K562 (cell line): ENCODE results near the gene GALE. TPM values are rescaled to one million over a fixed set of nuclear protein-coding genes. Genes with fewer than 3 reads are reported as not detected.

ENCODE experiments used
- ATAC-seq: fragments of 200-7000 bp; cut with Tn5 transposase; 3 replicates; pipeline ENCODE4 v1.9.1; 2020; ENCODE audit warnings: moderate library complexity
- BruUV-seq: library from RNA; stranded (reverse); fragments of 400-500 nt; replicated peaks from 2 replicates; lab custom pipeline; 2021; lab: Mats Ljungman, UMichigan
- CTCF ChIA-PET: fragments of 300-600 bp; formaldehyde crosslinking; extraction: SDS; loops from one replicate; lab custom pipeline; 2021; ENCODE audit warnings: low intra/inter-chr PET ratio; lab: Yijun Ruan, JAX
- POLR2A ChIA-PET: fragments of 300-600, 350-650 bp; sonication (Branson Sonifier 250); formaldehyde crosslinking; extraction: SDS; loops from one replicate; lab custom pipeline; 2021; ENCODE audit warnings: antibody characterized with exemption, inconsistent platforms; lab: Yijun Ruan, JAX
- DNase-seq, 4 experiments: peaks; one replicate each; pipeline versions ENCODE4 v3.0.0 to v3.0.0-alpha.2; 2011 to 2018; ENCODE audit warnings: low spot score in 3 of 4, mixed read lengths in 3 of 4; ENCODE audit errors: extremely low read depth in 1 of 4
- FAIRE-seq: peaks from 2 replicates; lab custom pipeline; 2011; peaks lifted over from hg19 to GRCh38; lab: Jason Lieb, UNC
- H2AFZ ChIP-seq: 2 replicates; pipeline ENCODE4 v1.6.0; 2011; ENCODE audit warnings: low read depth, low read length, control low read depth, inconsistent platforms
- H3K27ac ChIP-seq: fragments of 200-600 bp; 3 replicates; pipeline ENCODE4 v1.8.0; 2011; ENCODE audit warnings: low read depth, mild to moderate bottlenecking, control low read depth, inconsistent platforms, low read length, moderate library complexity, mixed read lengths; ENCODE audit errors: extremely low read depth
- H3K27me3 ChIP-seq, 2 experiments: fragments of 300-600 bp in 1 of 2; 2 replicates in 1 of 2; 3 replicates in 1 of 2; pipeline versions ENCODE4 v1.6.0 to v1.8.0; 2011; ENCODE audit warnings: inconsistent platforms in 2 of 2, low read length in 2 of 2, mild to moderate bottlenecking in 1 of 2, mixed read lengths in 1 of 2, moderate library complexity in 1 of 2; ENCODE audit not compliant: control insufficient read depth in 2 of 2, insufficient read depth in 2 of 2
- H3K36me3 ChIP-seq: fragments of 300-600 bp; 3 replicates; pipeline ENCODE4 v1.8.0; 2011; ENCODE audit warnings: mild to moderate bottlenecking, low read length, inconsistent platforms; ENCODE audit not compliant: control insufficient read depth, insufficient read depth
- H3K4me1 ChIP-seq, 2 experiments: fragments of 200-600 bp in 1 of 2; replicated peaks in 1 of 2; 2 replicates in 1 of 2; 3 replicates in 1 of 2; pipeline versions ENCODE4 v1.5.1 to v1.8.0; 2011; ENCODE audit warnings: inconsistent platforms in 2 of 2, low read length in 2 of 2, mild to moderate bottlenecking in 1 of 2, mixed read lengths in 1 of 2, moderate library complexity in 1 of 2; ENCODE audit not compliant: control insufficient read depth in 2 of 2, insufficient read depth in 2 of 2
- H3K4me2 ChIP-seq: 2 replicates; pipeline ENCODE4 v1.6.1; 2011; ENCODE audit warnings: low read length, control low read depth, inconsistent platforms, mixed read lengths; ENCODE audit not compliant: insufficient read depth
- H3K4me3 ChIP-seq: fragments of 200-600 bp; sonication (generic), shearing (Covaris generic); 2 replicates; pipeline ENCODE4 v1.5.1; 2016; ENCODE audit warnings: control low read depth, inconsistent platforms
- H3K79me2 ChIP-seq: fragments of 200-600 bp; 3 replicates; pipeline ENCODE4 v1.8.0; 2011; ENCODE audit warnings: low read length, inconsistent platforms; ENCODE audit not compliant: control insufficient read depth, insufficient read depth
- H3K9ac ChIP-seq, 2 experiments: 2 replicates each; pipeline versions ENCODE4 v1.6.0 to v1.6.1; 2011; ENCODE audit warnings: low read depth in 2 of 2, low read length in 2 of 2, control low read depth in 1 of 2, inconsistent platforms in 1 of 2, mild to moderate bottlenecking in 1 of 2, mixed read lengths in 1 of 2; ENCODE audit not compliant: insufficient read depth in 1 of 2
- H3K9me1 ChIP-seq: one replicate; pipeline ENCODE4 v1.6.0; 2011; ENCODE audit warnings: inconsistent platforms, mild to moderate bottlenecking, low read length, moderate library complexity; ENCODE audit not compliant: control insufficient read depth, insufficient read depth
- H3K9me3 ChIP-seq: replicated peaks from 2 replicates; pipeline ENCODE4 v1.5.1; 2011; ENCODE audit warnings: low read depth, low read length, inconsistent platforms; ENCODE audit not compliant: control insufficient read depth, insufficient read depth
- H4K20me1 ChIP-seq: replicated peaks from 2 replicates; pipeline ENCODE4 v1.6.1; 2011; ENCODE audit warnings: low read length, inconsistent platforms, mixed read lengths; ENCODE audit not compliant: control insufficient read depth, insufficient read depth
- BCLAF1 ChIP-seq, 2 experiments: fragments of 450-650 bp in 1 of 2; IDR thresholded peaks; 2 replicates each; pipeline ENCODE4 v1.6.1; 2011 to 2017; ENCODE audit warnings: low read depth in 2 of 2, antibody characterized with exemption in 1 of 2, borderline replicate concordance in 1 of 2, low read length in 1 of 2, mild to moderate bottlenecking in 1 of 2, mixed read lengths in 1 of 2; ENCODE audit not compliant: control insufficient read depth in 1 of 2
- BMI1 ChIP-seq: fragments of 150-350 bp; IDR thresholded peaks from 2 replicates; pipeline ENCODE4 v1.6.1; 2014; ENCODE audit warnings: low read length
- CEBPG ChIP-seq, 3 experiments: fragments of 200-800 bp in 1 of 3; sonication (Bioruptor generic) in 1 of 3; sonication (generic) in 1 of 3; formaldehyde crosslinking in 1 of 3; IDR thresholded peaks in 2 of 3; conservative IDR thresholded peaks in 1 of 3; 2 replicates each; pipeline versions ENCODE4 v1.6.1 to v1.8.0; 2016 to 2022; ENCODE audit warnings: missing compliant biosample characterization in 2 of 3, missing genetic modification characterization in 2 of 3, mild to moderate bottlenecking in 1 of 3, missing genetic modification reagents in 1 of 3
- ETS1 ChIP-seq: conservative IDR thresholded peaks from 2 replicates; pipeline ENCODE4 v1.6.1; 2011; ENCODE audit warnings: low read depth, mild to moderate bottlenecking, low read length; ENCODE audit not compliant: control insufficient read depth
- HMBOX1 ChIP-seq: sonication (generic); IDR thresholded peaks from 2 replicates; pipeline ENCODE4 v1.6.1; 2016
- MAFG ChIP-seq: fragments of 450-650 bp; conservative IDR thresholded peaks from 2 replicates; pipeline ENCODE4 v1.6.1; 2016; ENCODE audit warnings: missing genetic modification characterization, missing compliant biosample characterization
- NFE2 ChIP-seq: IDR thresholded peaks from 2 replicates; pipeline ENCODE4 v1.6.1; 2014; ENCODE audit warnings: antibody characterized with exemption, low read depth
- PTTG1 ChIP-seq: fragments of 450-650 bp; IDR thresholded peaks from 2 replicates; pipeline ENCODE4 v1.6.1; 2016; ENCODE audit warnings: low read depth, mild to moderate bottlenecking, missing genetic modification characterization, missing compliant biosample characterization
- SMARCA5 ChIP-seq: fragments of 450-650 bp; IDR thresholded peaks from 2 replicates; pipeline ENCODE4 v1.6.1; 2016
- TAF7 ChIP-seq: fragments of 450-650 bp; IDR thresholded peaks from 2 replicates; pipeline ENCODE4 v1.6.1; 2016; ENCODE audit warnings: missing genetic modification characterization, missing compliant biosample characterization
- TEAD2 ChIP-seq: fragments of 450-650 bp; IDR thresholded peaks from 2 replicates; pipeline ENCODE4 v1.6.1; 2016; ENCODE audit warnings: missing genetic modification characterization, control low read depth, missing compliant biosample characterization
- ZFPM2 ChIP-seq: fragments of 250-450 bp; sonication (Bioruptor Pico); IDR thresholded peaks from 2 replicates; pipeline ENCODE4 v1.5.1; 2022; ENCODE audit warnings: mild to moderate bottlenecking
- ZNF408 ChIP-seq: fragments of 250-450 bp; sonication (Bioruptor Pico); IDR thresholded peaks from 2 replicates; pipeline ENCODE4 v1.4.0; 2020; ENCODE audit warnings: low read depth, mild to moderate bottlenecking, moderate library complexity
- ZNF639 ChIP-seq, 2 experiments: fragments of 200-800 bp in 1 of 2; sonication (Bioruptor generic) in 1 of 2; sonication (generic) in 1 of 2; formaldehyde crosslinking in 1 of 2; IDR thresholded peaks in 1 of 2; conservative IDR thresholded peaks in 1 of 2; 2 replicates each; pipeline versions ENCODE4 v1.5.0 to v1.6.1; 2016 to 2020; ENCODE audit warnings: missing compliant biosample characterization in 1 of 2, missing genetic modification characterization in 1 of 2, missing genetic modification reagents in 1 of 2
- ZZZ3 ChIP-seq: fragments of 450-650 bp; IDR thresholded peaks from 2 replicates; pipeline ENCODE4 v1.6.1; 2016; ENCODE audit warnings: antibody characterized with exemption, mild to moderate bottlenecking, moderate library complexity
- WGBS: fragments of 100-300 bp; shearing (Covaris generic); methylation state at CpG from one replicate; pipeline ENCODE4 v1.1.6; 2016; ENCODE audit warnings: low coverage, mixed read lengths; ENCODE audit not compliant: insufficient coverage; ENCODE audit errors: missing lambda C conversion rate; 5-methylcytosine and 5-hydroxymethylcytosine counted together
- in situ Hi-C: fragments of 300-500 bp; cut with MboI; formaldehyde crosslinking; loops from 4 replicates; pipeline ENCODE4 v1.15.0; 2018; ENCODE audit warnings: inconsistent platforms, mixed read lengths
- intact Hi-C: fragments of 100-400 bp; cut with micrococcal nuclease; formaldehyde crosslinking; loops from 2 replicates; pipeline ENCODE4 v1.14.2; 2022
- polyA plus RNA-seq, 8 experiments: library from polyadenylated mRNA; depleted of rRNA in 4 of 8; stranded (reverse) in 5 of 8; unstranded in 3 of 8; fragments of >200 nt; fragmentation: Nextera tagmentation in 2 of 8; fragmentation: Illumina TruSeq in 1 of 8; extraction: Ambion mirVana in 2 of 8; extraction: Trizol in 1 of 8; gene quantifications; 2 replicates each; pipeline versions ENCODE4 v1.2.1 to v1.2.3, GENCODE V29; 2011 to 2014; ENCODE audit warnings: inconsistent platforms in 1 of 8, missing spikeins in 1 of 8
- total RNA-seq, 7 experiments: library from RNA; depleted of rRNA in 6 of 7; stranded (reverse); fragments of >200 nt in 6 of 7; fragmentation: Illumina TruSeq in 2 of 7; extraction: Trizol in 2 of 7; gene quantifications; 2 replicates each; pipeline versions ENCODE4 v1.2.1 to v1.2.3, GENCODE V29; 2011 to 2021; ENCODE audit warnings: low replicate concordance in 1 of 7

Gene GALE
- total and polyA plus RNA-seq, 9 of the 15 experiments (the other 6 are each of a cell fraction or from before 2014, with no cell fraction given): 8.4 to 139 (median 88.3) TPM

GRCh38 chr1:23845163-23845562 lies 44.6 kb upstream of the GALE start:
- Histone ChIP-seq H3K79me2 (no peaks in the 10 kb centered on the region), H3K36me3 (peaks cover 20% of the 10 kb centered on the region), H4K20me1 (no peaks in the 10 kb centered on the region), H3K4me2 (no peak overlapping the region), H3K9me3 (no peaks in the 10 kb centered on the region; the same call in 1 of the 2 replicates), H3K27me3 (no peaks in the 10 kb centered on the region), H2AFZ (no peak overlapping the region), H3K9ac (no peak overlapping the region), H3K4me1 (no peaks in the 10 kb centered on the region; a peak in 1 of 5 replicates), H3K27ac (no peak overlapping the region), H3K9me1 (no peaks in the 10 kb centered on the region), H3K4me3 (no peak overlapping the region)
- CTCF ChIA-PET: no interaction called here
- POLR2A ChIA-PET: no interaction called here
- ATAC-seq (no peak), FAIRE-seq (no peak), DNase-seq (peak in 2 of 4 experiments; percentile 5 to 9)
- 77% methylated on average over 2 of the region's 2 CpGs for WGBS
- in situ Hi-C loops: loop anchor here (10.0 kb wide), 1 partner anchor 1720 kb away; no protein-coding TSS in a partner anchor
- TSS peak; percentile 71 for BruUV-seq
- intact Hi-C loops: no loop called here
- TF ChIP-seq NFE2 (0 out of 2 replicates have a peak, but pooled peaks have one; percentile 35), ETS1 (no peak), TAF7 (tag) (no peak), BCLAF1 (IDR thresholded peaks at IDR 0.05; ENCODE audit: borderline replicate concordance in 1 of 2, control insufficient read depth in 1 of 2, low read depth in 2 of 2, low read length in 1 of 2) (no peak), PTTG1 (tag) (no peak), BMI1 (no peak), CEBPG (CRISPR knock-in tag; IDR thresholded peaks at IDR 0.05) (no peak), CEBPG (tag; conservative IDR thresholded peaks at IDR 0.05 in 1 of 2, IDR thresholded peaks at IDR 0.05 in 1 of 2) (0 out of 4 replicates have a peak, but pooled peaks of 1 of the 2 experiments have one; percentile 9), TEAD2 (no peak), MAFG (peak; percentile 43), ZNF639 (CRISPR knock-in tag; conservative IDR thresholded peaks at IDR 0.05 in 1 of 2, IDR thresholded peaks at IDR 0.05 in 1 of 2) (no peak), HMBOX1 (peak; percentile 56; the same call in 1 of the 2 replicates), ZNF408 (no peak), ZFPM2 (CRISPR knock-in tag) (no peak), SMARCA5 (no peak), ZZZ3 (no peak)
